GM12878 (cell line): ENCODE measurements around the gene COL5A1. TPM values are rescaled to one million over a fixed set of nuclear protein-coding genes. Genes with fewer than 3 reads are reported as not detected.

Source experiments
- ATAC-seq: fragments of 200-7000 bp; cut with Tn5 transposase; 3 replicates; pipeline ENCODE4 v1.9.1; 2020; ENCODE audit warnings: mild to moderate bottlenecking, moderate library complexity
- BruUV-seq: library from RNA; stranded (reverse); fragments of 400-500 nt; replicated peaks from 2 replicates; lab custom pipeline; 2021; lab: Mats Ljungman, UMichigan
- CTCF ChIA-PET: fragments of 300-600 bp; sonication (Branson Sonifier 250); formaldehyde crosslinking; extraction: SDS; loops from one replicate; lab custom pipeline; 2021; ENCODE audit warnings: inconsistent platforms; lab: Yijun Ruan, JAX
- POLR2A ChIA-PET: fragments of 350-600 bp; formaldehyde crosslinking; extraction: SDS; loops from one replicate; lab custom pipeline; 2021; ENCODE audit warnings: inconsistent platforms; lab: Charles Lee
- RAD21 ChIA-PET: fragments of 300-600 bp; sonication (Branson Sonifier 250); formaldehyde crosslinking; loops from one replicate; lab custom pipeline; 2023; ENCODE audit warnings: antibody characterized with exemption; ENCODE audit not compliant: unreplicated experiment; lab: Charles Lee
- SMC1A ChIA-PET: fragments of 300-600 bp; sonication (Branson Sonifier 250); formaldehyde crosslinking; loops from one replicate; lab custom pipeline; 2023; ENCODE audit not compliant: unreplicated experiment, uncharacterized antibody; lab: Charles Lee
- DNase-seq: peaks from one replicate; pipeline ENCODE4 v3.0.0-alpha.2; 2011; ENCODE audit warnings: low read depth, low spot score
- FAIRE-seq: peaks from 3 replicates; lab custom pipeline; 2011; peaks lifted over from hg19 to GRCh38; lab: Jason Lieb, UNC
- H2AFZ ChIP-seq: 2 replicates; pipeline ENCODE4 v1.6.0; 2011; ENCODE audit warnings: low read depth, low read length, control low read depth; ENCODE audit not compliant: control insufficient read depth
- H3K27ac ChIP-seq: 2 replicates; pipeline ENCODE4 v1.5.1; 2011; ENCODE audit warnings: control low read depth; ENCODE audit not compliant: control insufficient read depth, insufficient read depth
- H3K27me3 ChIP-seq, 2 experiments: replicated peaks in 1 of 2; 2 replicates each; pipeline versions ENCODE4 v1.6.0 to v1.6.1; 2011; ENCODE audit warnings: low read length in 1 of 2; ENCODE audit not compliant: control insufficient read depth in 2 of 2, insufficient read depth in 2 of 2
- H3K36me3 ChIP-seq, 2 experiments: 2 replicates each; pipeline ENCODE4 v1.5.1; 2011; ENCODE audit warnings: low read length in 1 of 2; ENCODE audit not compliant: control insufficient read depth in 2 of 2, insufficient read depth in 2 of 2
- H3K4me1 ChIP-seq: 2 replicates; pipeline ENCODE4 v1.6.1; 2011; ENCODE audit warnings: mild to moderate bottlenecking, low read length, moderate library complexity, mixed read lengths; ENCODE audit not compliant: control insufficient read depth, insufficient read depth
- H3K4me2 ChIP-seq: 2 replicates; pipeline ENCODE4 v1.6.0; 2011; ENCODE audit warnings: control low read depth; ENCODE audit not compliant: control insufficient read depth, insufficient read depth
- H3K4me3 ChIP-seq: fragments of 200-600 bp; sonication (generic); 2 replicates; pipeline ENCODE4 v1.5.1; 2016
- H3K79me2 ChIP-seq: 2 replicates; pipeline ENCODE4 v1.6.0; 2011; ENCODE audit warnings: low read length; ENCODE audit not compliant: control insufficient read depth, insufficient read depth
- H3K9ac ChIP-seq: 2 replicates; pipeline ENCODE4 v1.8.0; 2011; ENCODE audit warnings: low read length, control low read depth, mixed read lengths; ENCODE audit not compliant: control insufficient read depth, insufficient read depth
- H3K9me3 ChIP-seq: replicated peaks from 3 replicates; pipeline ENCODE4 v1.5.1; 2011; ENCODE audit warnings: mild to moderate bottlenecking, low read length; ENCODE audit not compliant: control insufficient read depth, insufficient read depth
- H4K20me1 ChIP-seq: 2 replicates; pipeline ENCODE4 v1.6.0; 2011; ENCODE audit not compliant: control insufficient read depth, insufficient read depth
- ASH2L ChIP-seq: fragments of 300-600, 200-600 bp; sonication (generic); IDR thresholded peaks from 2 replicates; pipeline ENCODE4 v1.6.1; 2017; ENCODE audit warnings: low read depth, mild to moderate bottlenecking, borderline replicate concordance
- ATF2 ChIP-seq: IDR thresholded peaks from 2 replicates; pipeline ENCODE4 v1.6.1; 2012; ENCODE audit warnings: low read length, inconsistent platforms
- BHLHE40 ChIP-seq, 2 experiments: fragments of 450-650 bp in 1 of 2; IDR thresholded peaks; 2 replicates each; pipeline ENCODE4 v1.6.1; 2011 to 2017; ENCODE audit warnings: low read depth in 2 of 2, borderline replicate concordance in 1 of 2, improper control_type of control experiment in 1 of 2, low read length in 1 of 2, mild to moderate bottlenecking in 1 of 2
- DPF2 ChIP-seq: fragments of 450-650 bp; IDR thresholded peaks from 2 replicates; pipeline ENCODE4 v1.6.1; 2017; ENCODE audit warnings: mild to moderate bottlenecking
- E4F1 ChIP-seq: fragments of 450-650 bp; IDR thresholded peaks from 2 replicates; pipeline ENCODE4 v1.6.1; 2018; ENCODE audit warnings: borderline replicate concordance, mild to moderate bottlenecking; ENCODE audit not compliant: partially characterized antibody
- ELK1 ChIP-seq: IDR thresholded peaks from 2 replicates; pipeline ENCODE4 v1.6.1; 2012; ENCODE audit warnings: low read depth, low read length, improper control_type of control experiment
- NR2C2 ChIP-seq: IDR thresholded peaks from 2 replicates; pipeline ENCODE4 v1.6.1; 2011; ENCODE audit warnings: borderline replicate concordance, low read depth; ENCODE audit not compliant: control insufficient read depth, insufficient read length
- RFX5 ChIP-seq: IDR thresholded peaks from 2 replicates; pipeline ENCODE4 v1.6.1; 2011; ENCODE audit warnings: low read depth, low read length, improper control_type of control experiment
- SIX5 ChIP-seq: IDR thresholded peaks from 2 replicates; pipeline ENCODE4 v1.6.1; 2011; ENCODE audit warnings: mild to moderate bottlenecking, low read depth, low read length, moderate library complexity; ENCODE audit not compliant: severe bottlenecking
- SRF ChIP-seq, 2 experiments: IDR thresholded peaks; 2 replicates each; pipeline ENCODE4 v1.6.1; 2011; ENCODE audit warnings: low read depth in 2 of 2, low read length in 2 of 2, mild to moderate bottlenecking in 1 of 2, moderate library complexity in 1 of 2
- STAT1 ChIP-seq: fragments of 450-650 bp; conservative IDR thresholded peaks from 2 replicates; pipeline ENCODE4 v1.6.1; 2014; ENCODE audit warnings: antibody characterized with exemption, mild to moderate bottlenecking
- TAF1 ChIP-seq: IDR thresholded peaks from 2 replicates; pipeline ENCODE4 v1.6.1; 2011; ENCODE audit warnings: mild to moderate bottlenecking, low read depth, low read length, borderline replicate concordance
- USF2 ChIP-seq: IDR thresholded peaks from 2 replicates; pipeline ENCODE4 v1.6.1; 2011; ENCODE audit warnings: low read depth, low read length, improper control_type of control experiment, borderline replicate concordance
- WRNIP1 ChIP-seq: IDR thresholded peaks from 2 replicates; pipeline ENCODE4 v1.6.1; 2011; ENCODE audit warnings: low read depth, low read length, improper control_type of control experiment, borderline replicate concordance
- WGBS: methylation state at CpG from one replicate; pipeline ENCODE4 v1.1.6; 2016; ENCODE audit warnings: low lambda C conversion rate; ENCODE audit not compliant: insufficient replicate concordance, insufficient coverage; ENCODE audit errors: missing lambda C conversion rate; 5-methylcytosine and 5-hydroxymethylcytosine counted together
- in situ Hi-C: fragments of 300-500 bp; cut with MboI; formaldehyde crosslinking; loops from 9 replicates; pipeline ENCODE4 v1.14.3; 2018; ENCODE audit warnings: mixed read lengths
- intact Hi-C: fragments of 100-400 bp; cut with micrococcal nuclease; formaldehyde crosslinking; loops from one replicate; pipeline ENCODE4 v1.14.2; 2022; ENCODE audit not compliant: unreplicated experiment
- polyA plus RNA-seq, 11 experiments: library from polyadenylated mRNA; depleted of rRNA in 4 of 11; unstranded in 6 of 11; stranded (reverse) in 5 of 11; fragments of >200 nt; fragmentation: Nextera tagmentation in 4 of 11; fragmentation: Illumina TruSeq in 1 of 11; extraction: Ambion mirVana in 4 of 11; extraction: Trizol in 1 of 11; gene quantifications; 1 replicate in 1 of 11; 2 replicates in 10 of 11; pipeline versions ENCODE4 v1.2.1 to v1.2.3, GENCODE V29; 2011 to 2016; ENCODE audit warnings: inconsistent platforms in 2 of 11, missing spikeins in 2 of 11, low read depth in 1 of 11
- total RNA-seq, 4 experiments: library from RNA; depleted of rRNA in 3 of 4; stranded (reverse); fragments of >200 nt in 3 of 4; fragmentation: Illumina TruSeq in 1 of 4; extraction: Trizol in 1 of 4; gene quantifications; 2 replicates each; pipeline versions ENCODE4 v1.2.1 to v1.2.3, GENCODE V29; 2013 to 2021
- TF ChIP-seq, protein P1 (sequence below): IDR thresholded peaks from 2 replicates; pipeline ENCODE4 v1.6.1; 2011; ENCODE audit warnings: low read depth, mild to moderate bottlenecking, low read length, moderate library complexity, borderline replicate concordance; ENCODE audit errors: extremely low read depth

COL5A1 gene
- total and polyA plus RNA-seq, 10 of the 15 experiments (the other 5 are each of a cell fraction or from before 2014, with no cell fraction given) = under 0.01 to 0.15 (median 0.13) TPM; not detected in 4

DNA sequence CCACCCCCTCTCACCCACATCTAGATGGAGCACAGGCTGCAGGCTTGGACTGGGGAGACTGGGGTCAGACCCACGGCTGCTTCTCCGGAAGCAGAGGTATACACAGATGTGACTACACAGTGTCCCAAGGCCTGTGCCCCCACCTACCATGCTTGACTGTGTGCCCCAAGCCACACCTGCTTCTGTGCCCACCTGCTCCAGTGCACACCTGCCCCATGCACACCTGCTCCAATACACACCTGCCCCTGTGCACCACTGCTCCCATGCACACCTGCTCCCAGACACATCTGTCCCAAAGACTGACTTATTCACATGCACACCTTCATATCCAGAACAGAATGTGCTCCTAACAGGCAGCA lies 5.5 kb upstream of the COL5A1 start:
- DNase-seq = no peak
- no peaks in the 10 kb centered on the region for H3K9me3 ChIP-seq
- ChIA-PET CTCF (interaction anchor here (0.6 kb wide), 1 partner anchor 441 kb away, joined by 3 read pairs; no protein-coding TSS in a partner anchor), POLR2A (no interaction called here), RAD21 (no interaction called here), SMC1A (no interaction called here)
- H4K20me1 ChIP-seq = no peaks in the 10 kb centered on the region
- no peak overlapping the region for H3K9ac ChIP-seq
- no peaks in the 10 kb centered on the region for H3K4me1 ChIP-seq
- WGBS = 17% methylated on average over 2 of the region's 2 CpGs
- in situ Hi-C loops (no loop called here), intact Hi-C loops (no loop called here)
- no peak for ATAC-seq
- no peak overlapping the region for H3K27ac ChIP-seq
- no peak overlapping the region for H3K4me3 ChIP-seq
- H3K4me2 ChIP-seq = no peak overlapping the region
- no peaks in the 10 kb centered on the region for H3K36me3 ChIP-seq
- H2AFZ ChIP-seq = no peak overlapping the region
- no peaks in the 10 kb centered on the region for H3K79me2 ChIP-seq
- H3K27me3 ChIP-seq = peaks cover 0 to 3% of the 10 kb centered on the region in 2 experiments; a peak in 2 of 4 replicates
- no peak for FAIRE-seq
- no TSS peak for BruUV-seq
- no peak for TF ChIP-seq ELK1
- no peak for TF ChIP-seq ATF2
- TF ChIP-seq SIX5 = no peak
- no peak for TF ChIP-seq STAT1
- no peak for TF ChIP-seq BHLHE40 (IDR thresholded peaks at IDR 0.05; ENCODE audit: borderline replicate concordance in 1 of 2, low read depth in 2 of 2, low read length in 1 of 2)
- no peak for TF ChIP-seq NR2C2
- TF ChIP-seq, protein P1, sequence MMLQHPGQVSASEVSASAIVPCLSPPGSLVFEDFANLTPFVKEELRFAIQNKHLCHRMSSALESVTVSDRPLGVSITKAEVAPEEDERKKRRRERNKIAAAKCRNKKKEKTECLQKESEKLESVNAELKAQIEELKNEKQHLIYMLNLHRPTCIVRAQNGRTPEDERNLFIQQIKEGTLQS = no peak
- TF ChIP-seq WRNIP1 = no peak
- TF ChIP-seq SRF (IDR thresholded peaks at IDR 0.05; ENCODE audit: low read depth in 2 of 2, low read length in 2 of 2) = no peak
- TF ChIP-seq RFX5 = no peak
- TF ChIP-seq TAF1 = no peak
- no peak for TF ChIP-seq DPF2
- no peak for TF ChIP-seq USF2
- no peak for TF ChIP-seq ASH2L
- no peak for TF ChIP-seq E4F1
